ENCODE results near the gene MYBPC2. TPM values are rescaled to one million over a fixed set of nuclear protein-coding genes. Genes with fewer than 3 reads are reported as not detected.

Gene MYBPC2
- total and polyA plus RNA-seq, 12 donors = 0.03 to 1.6 TPM; not detected in 10

- H3K27me3 ChIP-seq = peaks cover 10% of the 10 kb centered on the region
- H3K4me1 ChIP-seq (replicated peaks in 1 of 2) = no peaks in the 10 kb centered on the region
- WGBS, 4 donors = 58 to 80% (median 66%) methylated on average over 2 of the region's 2 CpGs
- H3K9me3 ChIP-seq (replicated peaks in 1 of 3) = no peaks in the 10 kb centered on the region
- no peak overlapping the region for H3K27ac ChIP-seq
- intact Hi-C loops (cut with DNase I) = no loop called here
- TF ChIP-seq POLR2A (IDR thresholded peaks at IDR 0.05) (no peak), CTCF (IDR thresholded peaks at IDR 0.05) (no peak)
- H3K36me3 ChIP-seq (replicated peaks in 1 of 2) = no peaks in the 10 kb centered on the region
- no peak overlapping the region for H3K4me3 ChIP-seq
- DNase-seq = no peak
These were observed 23.3 kb downstream of the MYBPC2 start for GRCh38 chr19:50455992-50456391.

- TF ChIP-seq POLR2A (IDR thresholded peaks at IDR 0.05) = no peak
- TF ChIP-seq CTCF (IDR thresholded peaks at IDR 0.05) = no peak
- Histone ChIP-seq H3K27ac (no peak overlapping the region), H3K4me3 (no peak overlapping the region), H3K4me1 (replicated peaks in 1 of 2) (no peaks in the 10 kb centered on the region), H3K36me3 (replicated peaks in 1 of 2) (no peaks in the 10 kb centered on the region), H3K27me3 (peaks cover 10% of the 10 kb centered on the region), H3K9me3 (replicated peaks in 1 of 3) (no peaks in the 10 kb centered on the region)
- DNase-seq = no peak
- intact Hi-C loops (cut with DNase I) = no loop called here
- WGBS, 4 donors = 76 to 88% (median 82%) methylated on average over 2 to 5 of the region's 5 CpGs
These were observed 24.6 kb downstream of the MYBPC2 start for GRCh38 chr19:50457300-50457699.

- H3K9me3 ChIP-seq (replicated peaks in 1 of 3) = no peaks in the 10 kb centered on the region
- DNase-seq = no peak
- peaks cover 10% of the 10 kb centered on the region for H3K27me3 ChIP-seq
- no peaks in the 10 kb centered on the region for H3K4me1 ChIP-seq (replicated peaks in 1 of 2)
- intact Hi-C loops (cut with DNase I) = no loop called here
- H3K27ac ChIP-seq = no peak overlapping the region
- no peaks in the 10 kb centered on the region for H3K36me3 ChIP-seq (replicated peaks in 1 of 2)
- H3K4me3 ChIP-seq = no peak overlapping the region
- WGBS, 4 donors = 36 to 53% (median 42%) methylated on average over 19 to 50 of the region's 50 CpGs
- TF ChIP-seq CTCF (IDR thresholded peaks at IDR 0.05) (no peak), POLR2A (IDR thresholded peaks at IDR 0.05) (no peak)
These were observed 25.8 kb downstream of the MYBPC2 start for GRCh38 chr19:50458396-50459066.

- Histone ChIP-seq H3K4me3 (no peak overlapping the region), H3K36me3 (replicated peaks in 1 of 2) (no peaks in the 10 kb centered on the region), H3K27me3 (peaks cover 10% of the 10 kb centered on the region), H3K9me3 (replicated peaks in 1 of 3) (no peaks in the 10 kb centered on the region), H3K4me1 (replicated peaks in 1 of 2) (no peaks in the 10 kb centered on the region), H3K27ac (no peak overlapping the region)
- intact Hi-C loops (cut with DNase I) = no loop called here
- 50 to 58% (median 50%) methylated on average over 4 to 32 of the region's 32 CpGs; no CpG with 5 or more reads in 1 of the 4 donors for WGBS, 4 donors
- DNase-seq = no peak
- no peak for TF ChIP-seq POLR2A (IDR thresholded peaks at IDR 0.05)
- TF ChIP-seq CTCF (IDR thresholded peaks at IDR 0.05) = no peak
These were observed 26.4 kb downstream of the MYBPC2 start for GRCh38 chr19:50459067-50459456.
